H4 (cell line): ENCODE measurements around the gene CCDC78. TPM values are rescaled to one million over a fixed set of nuclear protein-coding genes. Genes with fewer than 3 reads are reported as not detected.
"Not testable (repeated sequence)": the region's sequence is repeated elsewhere in the genome, so short reads cannot be mapped to it uniquely, and the experiment has no call there.

Source experiments
- DNase-seq: peaks from one replicate; pipeline ENCODE4 v3.0.0-alpha.2; 2015; ENCODE audit warnings: low spot score
- total RNA-seq: library from RNA; depleted of rRNA; stranded (reverse); fragments of >200 nt; shearing (Covaris generic); gene quantifications from 2 replicates; pipeline ENCODE4 v1.2.3, GENCODE V29; 2014

Gene CCDC78
- total RNA-seq, 1 experiment from 2014 or later, result 0.23 TPM

- no peak for DNase-seq
Observed at GRCh38 chr16:761625-762513, 35.6 kb upstream of the CCDC78 start.

GRCh38 chr16:760545-761343, 34.5 kb upstream of the CCDC78 start, which contains the start of gene MSLN:
Gene MSLN, plus strand, starts transcription at chr16:760734. Its CDS starts 1,947 bp downstream, at chr16:762681.
- no peak for DNase-seq

GRCh38 chr16:760065-760464, 33.8 kb upstream of the CCDC78 start:
- no peak for DNase-seq

GRCh38 chr16:759110-759910, 33.1 kb upstream of the CCDC78 start:
- DNase-seq, result no peak

- no peak for DNase-seq
Observed at GRCh38 chr16:756428-756827, 30.2 kb upstream of the CCDC78 start.

GRCh38 chr16:754656-755055, 28.4 kb upstream of the CCDC78 start:
- no peak for DNase-seq

DNA sequence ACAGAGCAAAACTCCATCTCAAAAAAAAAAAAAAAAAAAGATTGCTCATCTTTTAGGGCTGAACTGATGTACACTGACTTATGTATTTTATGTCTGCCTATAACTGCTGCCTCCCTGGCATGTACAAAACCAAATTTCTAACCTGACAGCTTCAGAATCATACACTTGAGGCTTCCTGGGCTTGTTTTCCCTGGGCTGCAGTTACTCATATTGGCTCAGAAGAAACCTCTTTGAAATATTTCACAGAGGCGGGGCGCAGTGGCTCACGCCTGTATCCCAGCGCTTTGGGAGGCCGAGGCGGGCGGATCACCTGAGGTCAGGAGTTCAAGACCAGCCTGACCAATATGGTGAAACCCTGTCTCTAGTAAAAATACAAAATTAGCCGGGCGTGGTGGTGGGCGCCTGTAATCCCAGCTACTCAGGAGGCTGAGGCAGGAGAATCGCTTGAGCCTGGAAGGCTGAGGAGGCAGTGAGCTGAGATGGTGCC, 27.9 kb upstream of the CCDC78 start:
- not testable (repeated sequence) for DNase-seq

- no peak for DNase-seq
Observed at GRCh38 chr16:752007-752312, 25.7 kb upstream of the CCDC78 start.

DNA sequence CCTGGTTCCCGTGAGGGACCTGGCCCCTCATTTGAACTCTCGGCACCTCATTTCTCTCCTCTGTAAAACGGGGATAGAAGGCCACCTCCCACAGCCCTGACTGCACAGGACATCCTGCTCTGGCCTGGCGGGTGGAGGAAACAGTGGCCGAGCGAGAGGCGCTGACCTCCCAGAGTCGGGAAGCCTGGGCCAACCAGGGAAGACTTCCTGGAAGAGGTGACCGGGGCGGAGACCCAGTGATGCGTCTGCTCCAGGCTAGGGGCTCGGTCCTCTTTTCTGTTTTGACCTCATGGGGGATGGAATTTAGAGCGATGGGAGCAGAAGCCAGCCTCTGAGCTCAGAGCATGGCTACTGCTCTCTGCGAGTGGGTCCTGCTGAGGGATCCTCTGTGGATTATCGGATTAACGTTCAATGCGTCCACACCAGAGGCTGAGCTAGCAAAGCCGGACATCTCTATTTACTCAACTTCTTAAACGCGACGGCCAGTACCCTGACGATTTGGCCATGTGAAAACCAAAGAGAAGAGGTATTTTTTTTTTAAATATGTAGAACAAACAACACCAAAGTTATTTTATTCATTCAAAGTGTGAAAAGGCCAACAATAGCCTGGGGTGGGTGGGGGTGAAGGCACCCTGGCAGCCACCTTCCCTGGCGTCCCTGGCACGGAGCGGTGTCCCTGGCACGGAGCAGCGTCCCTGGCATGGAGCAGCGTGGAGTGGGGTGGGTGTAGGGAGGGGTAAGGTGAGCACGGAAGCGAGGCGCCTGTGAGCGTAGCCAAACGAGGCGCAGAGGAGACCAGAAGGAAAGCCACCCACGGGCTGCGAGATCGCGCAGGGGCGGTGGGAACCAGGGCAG, 25.1 kb upstream of the CCDC78 start:
- DNase-seq, result no peak

DNA sequence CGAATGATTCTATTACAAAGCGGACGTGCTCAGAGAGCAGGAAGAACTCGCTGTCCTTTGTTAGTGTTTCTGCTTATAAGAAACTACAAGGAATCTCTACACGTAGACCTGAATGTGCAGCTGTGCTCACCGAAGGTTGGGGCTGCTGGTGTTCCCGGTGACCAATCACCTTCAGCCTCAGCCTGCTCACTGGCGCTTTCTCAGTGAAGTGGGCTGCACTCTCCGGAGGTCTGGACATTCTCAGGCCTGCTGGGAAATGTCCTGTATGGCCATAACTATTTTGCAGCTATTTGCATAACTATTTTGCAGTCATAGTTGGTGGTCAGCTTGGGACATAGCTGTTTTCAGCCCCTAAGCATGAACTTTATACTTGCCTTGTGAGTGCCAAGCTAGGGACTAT, 24.2 kb upstream of the CCDC78 start:
- no peak for DNase-seq

GRCh38 chr16:749010-749409, 22.8 kb upstream of the CCDC78 start:
- DNase-seq, result no peak

DNA sequence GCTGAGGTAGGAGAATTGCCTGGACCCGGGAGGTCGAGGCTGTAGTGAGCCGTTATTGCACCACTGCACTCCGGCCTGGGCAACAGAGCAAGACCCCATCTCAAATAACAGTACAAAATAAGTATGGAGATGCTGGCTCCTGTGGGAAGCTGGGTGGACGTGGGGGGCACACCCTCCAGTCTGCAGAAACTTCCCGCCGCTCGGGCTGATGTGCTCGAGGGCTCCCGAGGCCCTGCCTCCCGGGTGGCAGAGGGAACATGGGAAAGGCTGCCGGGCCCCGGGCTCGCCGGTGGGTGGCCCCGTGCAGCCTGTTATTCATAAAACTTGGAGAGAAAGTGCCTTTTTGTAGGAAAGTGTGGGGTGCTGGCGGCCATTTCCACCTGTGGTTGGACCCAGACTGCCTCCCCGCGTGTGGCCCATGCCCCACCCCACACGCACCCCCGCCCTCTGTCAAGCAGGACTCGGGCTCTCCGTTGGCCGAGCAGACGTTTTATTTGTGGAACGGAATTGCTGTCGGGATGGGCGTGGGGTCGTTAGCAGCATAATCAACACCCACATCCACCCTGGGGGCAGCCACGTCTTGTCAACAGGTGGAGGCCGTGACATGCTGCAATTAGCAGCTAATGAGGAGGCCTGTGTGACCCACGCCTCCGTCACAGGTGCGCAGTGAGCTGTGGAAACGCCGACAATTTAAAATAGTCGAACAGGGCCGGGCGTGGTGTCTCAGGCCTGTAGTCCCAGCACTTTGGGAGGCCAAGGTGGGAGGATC, 21.9 kb upstream of the CCDC78 start:
- DNase-seq, result no peak

GRCh38 chr16:746637-747036, 20.4 kb upstream of the CCDC78 start:
- no peak for DNase-seq

DNA sequence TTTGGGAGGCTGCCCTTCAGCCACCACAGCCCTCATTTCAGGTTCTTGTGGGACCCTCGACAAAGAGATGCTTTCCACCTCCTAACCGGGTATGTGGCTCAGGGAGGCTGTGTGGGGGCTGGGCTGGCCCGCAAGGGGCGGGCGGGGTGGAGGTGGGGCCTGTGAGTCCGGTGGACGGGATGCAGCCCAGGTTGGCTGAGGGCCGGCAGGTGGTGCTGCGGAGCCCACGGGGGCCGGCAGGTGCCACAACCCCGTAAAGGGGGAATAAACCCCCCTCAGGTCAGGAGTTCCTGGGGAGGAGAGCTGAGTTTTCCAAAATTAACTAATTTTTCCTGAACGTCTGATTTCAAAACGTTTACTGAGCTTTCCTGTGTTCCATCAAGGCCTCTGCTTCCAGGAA, 19.5 kb upstream of the CCDC78 start:
- no peak for DNase-seq

GRCh38 chr16:743794-744500, 17.7 kb upstream of the CCDC78 start:
- no peak for DNase-seq

GRCh38 chr16:742894-743293, 16.7 kb upstream of the CCDC78 start:
- DNase-seq, result not testable (repeated sequence)

GRCh38 chr16:741986-742629, 15.9 kb upstream of the CCDC78 start:
- no peak for DNase-seq

GRCh38 chr16:740764-741505, 14.7 kb upstream of the CCDC78 start, which contains the start of gene CIAO3:
Gene CIAO3, minus strand, starts transcription at chr16:740997. Its CDS starts 12 bp downstream, at chr16:740985.
- peak; percentile 80 for DNase-seq
